GM18499 (cell line): ENCODE results near the gene NLN.
"Not testable (repeated sequence)": the region's sequence is repeated elsewhere in the genome, so short reads cannot be mapped to it uniquely, and the experiment has no call there.

Source experiments
- ATAC-seq: cut with Tn5 transposase; IDR thresholded peaks from one replicate; pipeline ENCODE4 v1.9.1; 2021; ENCODE audit warnings: moderate number of reproducible peaks; ENCODE audit not compliant: insufficient read depth, unreplicated experiment

The NLN gene

DNA sequence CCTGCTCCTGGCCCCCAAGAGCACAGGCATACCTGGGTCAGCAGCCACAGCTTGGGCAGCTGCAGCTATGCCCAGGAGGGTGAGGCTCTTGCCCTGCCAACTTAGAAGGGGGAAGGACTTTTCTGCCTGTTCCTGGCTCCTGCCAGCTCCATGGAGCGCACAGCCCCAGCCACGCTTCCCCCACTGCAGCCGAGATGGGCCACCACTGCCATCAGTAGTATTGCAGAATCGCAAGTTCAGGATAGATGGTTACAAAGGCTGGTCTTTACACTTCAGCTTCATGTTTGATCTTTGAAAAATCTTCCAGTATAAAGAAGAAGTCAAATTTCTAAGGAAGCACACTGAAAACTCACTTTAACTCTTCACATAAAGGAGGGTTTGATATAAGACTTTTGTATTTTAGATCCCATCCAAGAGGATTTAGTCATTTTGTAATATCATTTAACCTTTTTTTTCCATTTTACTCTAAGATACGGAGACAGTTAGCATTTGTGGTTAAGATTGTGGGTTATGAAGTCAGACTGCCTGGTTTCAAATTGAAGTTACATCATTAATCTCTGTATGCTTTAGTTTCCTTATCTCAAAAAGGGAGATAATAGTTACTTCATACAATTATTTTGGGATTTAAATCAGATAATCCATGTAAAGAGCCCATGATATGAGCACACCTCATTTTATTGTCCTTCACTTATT is 81.8 kb downstream of the NLN start:
- ATAC-seq = no peak

DNA sequence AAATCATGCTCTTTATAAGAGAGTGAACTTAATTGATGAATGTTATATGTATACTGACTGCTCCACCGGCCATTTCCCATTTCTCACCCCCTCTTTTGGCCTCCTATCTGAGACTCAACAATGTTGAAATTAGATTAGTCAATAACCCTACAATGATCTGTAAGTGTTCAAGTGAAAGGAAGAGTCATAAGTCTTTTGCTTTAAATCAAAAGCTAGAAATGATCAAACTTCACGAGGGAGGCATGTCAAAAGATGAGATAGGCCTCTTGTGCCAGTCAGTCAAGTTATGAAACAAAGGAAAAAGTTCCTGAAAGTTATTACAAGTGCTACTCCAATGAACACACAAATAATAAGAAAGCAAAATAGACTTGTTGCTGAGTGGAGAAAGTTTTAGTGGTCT is 83.1 kb downstream of the NLN start:
- ATAC-seq = no peak

DNA sequence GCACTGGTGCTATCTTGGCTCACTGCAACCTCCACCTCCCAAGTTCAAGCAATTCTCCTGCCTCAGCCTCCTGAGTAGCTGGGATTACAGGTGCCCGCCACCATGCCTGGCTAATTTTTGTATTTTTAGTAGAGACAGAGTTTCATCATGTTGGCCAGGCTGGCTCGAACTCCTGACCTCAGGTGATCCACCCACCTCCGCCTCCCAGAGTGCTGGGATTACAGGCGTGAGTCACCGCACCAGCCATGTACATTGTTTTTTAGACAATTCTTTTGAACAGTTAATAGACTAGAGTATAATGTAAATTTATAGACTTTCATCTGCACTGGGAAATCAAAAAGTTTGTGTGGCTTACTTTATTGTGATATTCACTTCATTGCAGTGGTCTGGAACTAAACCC is 85.5 kb downstream of the NLN start:
- ATAC-seq = not testable (repeated sequence)

DNA sequence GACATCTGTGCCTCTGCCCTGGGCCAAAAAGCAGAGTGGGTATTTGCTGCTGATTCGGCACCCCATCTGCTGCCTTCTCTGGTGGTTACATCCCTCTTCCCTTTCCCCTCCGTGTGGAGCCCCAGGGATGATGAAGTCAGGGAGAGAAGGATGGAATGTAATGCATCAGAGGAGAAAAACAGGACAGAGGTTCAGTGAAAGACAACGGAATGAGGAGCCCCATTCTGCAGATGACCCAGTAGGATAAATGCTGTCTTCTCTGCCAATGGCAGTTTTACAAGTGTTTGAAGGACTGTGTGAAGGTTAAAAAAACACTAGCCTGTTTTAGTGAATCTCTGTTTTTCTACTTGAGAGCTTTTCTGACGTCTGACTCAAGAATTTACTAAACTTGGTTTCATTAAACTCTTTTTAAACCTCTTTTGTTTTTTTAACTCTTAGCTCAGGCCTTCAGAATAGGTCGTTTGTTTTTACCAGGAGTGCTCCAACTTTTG is 86.3 kb downstream of the NLN start:
- ATAC-seq = no peak

DNA sequence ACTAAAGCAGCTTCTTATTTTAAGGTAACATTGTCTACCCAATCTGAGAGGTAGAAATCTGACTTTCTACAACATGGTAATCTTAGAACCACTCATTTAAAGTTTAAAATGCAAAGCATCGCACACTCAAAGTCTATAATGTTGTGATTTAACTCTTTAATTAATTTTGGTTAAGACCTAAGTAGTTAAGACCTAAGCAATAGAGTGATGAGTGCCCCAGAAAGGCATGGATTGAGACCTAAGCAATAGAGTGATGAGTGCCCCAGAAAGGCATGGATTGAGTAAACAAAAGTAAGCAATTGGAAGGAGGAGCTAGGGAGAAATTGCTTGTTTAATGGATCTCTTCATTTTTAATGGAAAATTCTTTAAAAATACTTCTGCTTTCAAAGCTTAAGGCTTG is 86.8 kb downstream of the NLN start:
- no peak for ATAC-seq

DNA sequence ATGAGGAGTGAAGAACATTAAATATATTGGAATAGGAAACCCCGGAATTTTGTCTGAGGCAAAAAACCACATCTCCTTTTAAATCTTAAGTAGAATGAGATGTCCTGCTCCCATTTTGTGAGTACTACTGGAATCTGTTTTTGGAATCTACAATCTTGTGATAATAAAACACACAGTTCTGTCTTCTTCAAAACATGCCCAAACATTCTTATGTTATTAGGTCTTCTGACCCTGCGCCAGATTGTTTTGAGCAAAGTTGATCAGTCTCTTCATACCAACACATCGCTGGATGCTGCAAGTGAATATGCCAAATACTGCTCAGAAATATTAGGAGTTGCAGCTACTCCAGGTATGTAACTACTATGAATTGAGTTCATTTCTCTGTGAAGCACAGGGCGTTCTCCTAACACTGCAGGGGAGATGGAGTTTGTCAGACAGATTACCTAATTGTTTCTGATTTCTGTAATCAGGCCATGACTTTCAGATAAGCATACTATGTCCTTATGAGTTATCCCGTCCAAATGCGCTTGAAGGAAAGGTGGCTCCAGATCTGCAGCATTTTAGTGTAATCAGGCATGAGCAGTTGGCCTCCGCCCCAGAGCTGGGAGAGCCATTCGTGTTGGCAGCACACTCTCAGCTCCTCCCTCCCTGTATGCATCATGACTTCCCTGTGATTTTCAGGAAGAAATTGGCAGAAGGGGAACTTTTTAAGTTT is 88.0 kb downstream of the NLN start:
- ATAC-seq = no peak

DNA sequence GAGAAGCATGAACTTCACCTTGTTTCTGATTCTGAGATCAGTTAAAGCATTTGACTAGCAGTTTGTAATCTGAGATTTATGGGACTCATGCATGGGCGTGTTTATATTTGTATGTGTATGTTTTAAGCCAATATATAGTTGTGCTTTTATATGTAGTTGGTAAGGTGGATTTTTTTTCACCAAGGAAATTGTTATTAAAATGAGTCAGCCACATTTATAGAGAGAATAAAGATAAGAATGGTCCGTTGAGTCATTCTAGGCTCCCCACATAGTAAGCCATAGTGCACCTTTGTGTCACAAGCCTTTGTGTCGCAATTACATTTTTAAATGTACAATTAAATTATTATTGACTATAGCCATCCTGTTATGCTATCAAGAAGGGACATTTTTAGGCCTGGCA is 89.0 kb downstream of the NLN start:
- ATAC-seq = no peak

DNA sequence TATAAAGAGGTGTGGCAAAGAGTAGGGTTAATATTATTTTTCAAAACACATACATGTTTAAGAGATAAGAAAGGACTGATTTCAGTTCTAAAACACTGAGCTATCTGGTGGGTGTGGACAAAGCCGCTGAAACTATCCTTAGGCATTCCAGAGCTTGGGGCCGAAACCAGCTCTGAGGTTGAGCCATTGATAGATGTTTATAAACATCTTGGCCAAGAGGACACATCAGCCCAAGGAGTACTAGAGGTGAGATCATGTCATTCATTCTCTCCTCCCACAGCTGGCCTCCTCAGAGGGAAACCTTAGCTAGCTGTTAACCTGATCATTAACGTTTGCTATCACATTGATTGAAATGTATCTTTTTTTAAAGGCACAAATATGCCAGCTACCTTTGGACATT is 89.9 kb downstream of the NLN start:
- no peak for ATAC-seq

DNA sequence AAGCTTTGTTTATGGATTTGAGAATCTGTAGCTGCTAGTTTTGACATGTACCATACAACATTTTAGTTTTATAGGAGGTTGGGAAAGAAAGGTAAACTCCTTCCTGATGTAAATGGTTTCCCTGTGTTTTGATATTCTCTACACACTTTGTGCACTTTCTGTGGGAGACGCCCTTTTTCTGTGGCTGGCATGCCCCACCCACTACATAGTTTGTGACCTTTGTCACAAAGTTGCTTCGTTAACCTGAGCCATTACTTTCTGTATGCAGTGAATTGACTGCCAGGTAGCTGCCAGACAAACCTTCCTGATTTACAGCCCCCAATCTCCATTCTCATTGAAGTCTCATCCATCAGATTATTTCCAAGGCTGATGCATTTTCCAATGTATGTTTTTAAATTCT is 90.6 kb downstream of the NLN start:
- no peak for ATAC-seq

DNA sequence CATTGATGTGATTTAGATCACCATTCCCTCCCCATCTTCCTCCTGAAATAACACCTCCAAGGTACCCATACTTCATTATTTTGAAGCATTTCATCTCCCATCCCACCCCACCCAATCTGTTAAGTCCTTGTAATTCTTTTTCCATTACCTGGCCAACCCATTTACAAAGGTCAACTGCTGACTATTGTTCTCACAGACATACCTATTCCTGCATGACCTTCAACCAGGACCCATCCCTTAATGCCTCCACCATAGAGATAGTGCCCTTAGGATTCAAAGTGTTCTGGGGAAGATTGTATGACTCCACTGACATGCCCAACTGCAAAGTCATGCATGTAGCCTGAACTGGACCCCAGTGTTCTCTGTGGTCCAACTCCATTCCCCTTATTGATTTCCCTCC is 91.2 kb downstream of the NLN start:
- no peak for ATAC-seq

DNA sequence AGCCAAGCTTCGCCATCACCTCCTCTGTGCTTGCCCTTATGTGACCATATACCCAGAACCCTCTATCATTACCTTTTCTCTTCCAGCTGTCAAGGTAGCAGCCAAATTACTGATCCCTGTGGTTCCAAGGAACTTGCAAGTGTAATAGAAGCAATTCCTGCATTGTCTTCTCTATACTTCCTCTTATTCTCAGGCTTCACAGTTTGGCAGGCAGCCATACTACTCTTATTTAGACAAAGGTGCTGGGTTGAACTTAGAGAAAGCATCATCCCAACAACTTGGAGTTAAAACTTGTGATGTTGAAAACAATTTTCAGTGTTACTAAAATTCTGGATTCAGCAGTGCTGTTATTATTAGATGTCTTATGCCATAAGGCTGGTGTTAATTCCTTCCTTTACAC is 93.2 kb downstream of the NLN start:
- ATAC-seq = no peak

DNA sequence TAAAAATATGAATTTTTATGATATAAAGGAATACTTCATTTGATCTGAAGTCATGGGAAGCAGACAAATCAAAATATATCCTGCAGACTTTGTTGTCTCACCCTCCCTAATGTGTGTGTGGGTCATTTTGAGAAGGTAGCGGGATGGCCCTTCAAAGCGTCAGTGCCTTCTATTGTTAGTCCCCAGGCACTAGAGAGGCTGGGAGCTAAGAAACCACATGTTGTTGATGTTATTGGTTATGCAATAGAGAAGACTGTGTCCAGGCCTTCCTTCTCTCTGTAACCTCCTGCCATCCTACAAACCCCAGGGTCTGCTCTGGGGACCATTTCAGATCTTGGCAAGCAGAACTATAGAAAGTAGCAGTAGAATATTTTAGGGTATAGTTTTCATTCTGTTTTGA is 94.7 kb downstream of the NLN start:
- ATAC-seq = no peak

DNA sequence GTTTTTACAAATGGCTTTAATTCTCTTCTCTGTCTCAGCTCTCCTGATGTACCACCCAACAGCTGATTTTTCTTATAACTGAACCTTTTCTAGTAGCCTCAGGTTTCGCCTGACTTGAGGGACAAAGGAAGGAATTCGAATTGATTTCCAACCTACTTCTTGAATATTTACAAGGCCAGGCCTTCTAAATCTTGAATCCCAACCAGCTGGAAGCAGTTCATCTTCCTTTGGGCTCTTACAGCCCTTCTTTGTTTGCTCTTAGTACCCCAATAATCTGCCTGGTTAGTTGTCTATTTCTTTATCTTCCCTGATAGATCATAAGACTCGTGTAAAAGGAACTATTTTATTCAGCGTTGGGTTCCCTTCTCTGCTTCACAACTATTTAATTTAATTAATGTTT is 95.9 kb downstream of the NLN start:
- no peak for ATAC-seq

DNA sequence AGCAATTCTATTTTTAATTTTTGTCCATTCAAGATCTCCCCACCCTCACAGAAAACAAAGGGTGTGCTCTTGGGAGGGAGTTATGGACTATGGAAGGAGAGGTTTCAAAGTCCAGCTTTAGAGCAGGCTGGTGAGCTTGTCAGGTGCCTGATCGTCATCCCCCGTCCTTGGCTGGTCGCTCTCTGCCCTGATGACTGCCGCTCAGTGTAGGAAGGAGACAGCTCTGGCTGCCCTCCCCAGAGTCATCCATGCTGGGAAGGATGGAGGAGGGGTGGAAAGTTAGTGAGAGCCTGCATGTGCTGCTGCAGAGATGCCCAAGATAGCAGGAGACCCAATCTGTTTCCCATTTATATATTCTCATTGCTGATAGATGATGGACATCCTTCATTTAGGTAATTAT is 96.6 kb downstream of the NLN start:
- ATAC-seq = no peak

DNA sequence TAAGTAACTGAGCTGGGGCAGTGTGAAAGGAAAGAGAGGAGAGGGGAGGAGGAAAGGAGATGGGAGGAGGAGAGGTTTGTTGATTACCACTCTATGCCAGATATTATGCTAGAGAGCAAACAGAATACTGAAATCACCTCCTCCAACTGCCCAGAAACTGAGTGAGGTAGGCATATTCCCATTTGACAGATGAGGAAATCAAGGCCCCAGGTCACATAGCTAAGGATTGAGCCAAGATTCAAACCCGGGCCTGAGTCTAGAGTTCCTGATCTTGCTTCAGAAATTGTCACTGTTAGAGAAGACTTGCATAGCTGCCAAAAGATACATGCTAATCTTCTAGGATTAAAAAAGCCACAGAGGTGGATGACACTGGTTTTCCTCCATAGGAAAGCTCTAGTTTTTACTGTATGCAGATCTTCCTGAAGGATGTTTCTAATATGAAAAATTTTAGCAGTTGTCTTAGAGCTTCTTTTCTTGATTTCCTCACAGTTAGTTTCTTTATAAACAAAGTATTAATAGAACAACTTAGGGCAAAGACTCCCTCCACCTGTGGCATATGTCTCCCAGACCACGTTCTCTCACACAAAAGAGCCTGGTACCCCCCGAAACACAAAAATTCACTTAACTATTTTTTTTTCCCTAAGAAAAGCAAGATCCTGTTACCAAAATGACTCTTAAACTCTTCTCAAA is 97.4 kb downstream of the NLN start:
- no peak for ATAC-seq

DNA sequence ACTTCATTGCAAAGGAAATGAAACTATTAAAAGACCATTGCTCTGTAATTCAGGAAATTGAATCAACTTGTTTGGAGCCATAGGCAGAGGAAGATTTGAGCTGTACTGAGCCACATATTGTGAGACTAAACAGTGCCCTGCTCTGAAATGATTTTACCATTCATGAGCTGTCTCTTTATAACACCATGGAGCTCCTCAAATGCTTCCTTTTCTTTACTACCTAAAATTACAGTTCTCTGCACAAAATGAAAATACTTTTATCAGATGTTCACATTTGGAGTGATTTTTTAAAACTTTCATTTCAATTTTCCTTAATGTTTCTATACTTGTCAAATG is 97.9 kb downstream of the NLN start:
- no peak for ATAC-seq

DNA sequence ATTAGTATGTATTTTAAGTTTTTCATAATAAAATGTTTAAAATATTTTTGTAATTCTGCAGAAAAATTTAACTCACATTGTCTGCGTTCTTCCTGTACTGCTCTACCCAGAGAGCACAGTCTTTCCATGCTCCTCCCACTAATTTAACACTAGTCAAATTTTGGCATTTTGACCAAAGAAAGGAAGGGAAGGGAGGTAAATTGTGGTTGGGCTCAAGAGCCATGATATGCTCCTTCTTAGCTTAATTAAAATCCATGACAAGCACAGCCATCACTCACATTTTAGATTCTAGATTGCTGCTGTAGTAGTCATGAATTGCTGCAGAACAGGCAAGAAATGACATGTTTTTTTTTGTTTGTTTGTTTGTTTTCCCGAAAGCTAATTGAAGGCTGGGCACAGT is 98.4 kb downstream of the NLN start:
- no peak for ATAC-seq

DNA sequence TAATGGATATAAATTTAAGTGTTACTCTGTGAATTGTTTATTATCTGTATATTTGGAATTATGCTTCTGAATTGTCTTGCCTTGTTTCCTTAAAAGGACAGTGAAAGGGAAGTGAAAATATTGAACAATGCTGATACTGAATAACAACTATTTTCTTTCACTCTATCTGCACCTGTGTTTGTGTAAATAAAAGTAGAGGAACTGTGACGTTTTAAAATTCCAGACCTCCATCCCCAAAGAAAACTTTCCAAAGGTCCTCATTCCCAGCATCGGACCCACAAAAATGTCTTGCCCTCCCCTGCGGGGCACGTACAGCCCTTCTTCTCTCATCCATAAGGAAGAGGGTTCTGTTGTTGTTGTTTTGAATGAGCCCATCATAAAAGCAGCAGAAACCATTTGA is 100.0 kb downstream of the NLN start:
- no peak for ATAC-seq

DNA sequence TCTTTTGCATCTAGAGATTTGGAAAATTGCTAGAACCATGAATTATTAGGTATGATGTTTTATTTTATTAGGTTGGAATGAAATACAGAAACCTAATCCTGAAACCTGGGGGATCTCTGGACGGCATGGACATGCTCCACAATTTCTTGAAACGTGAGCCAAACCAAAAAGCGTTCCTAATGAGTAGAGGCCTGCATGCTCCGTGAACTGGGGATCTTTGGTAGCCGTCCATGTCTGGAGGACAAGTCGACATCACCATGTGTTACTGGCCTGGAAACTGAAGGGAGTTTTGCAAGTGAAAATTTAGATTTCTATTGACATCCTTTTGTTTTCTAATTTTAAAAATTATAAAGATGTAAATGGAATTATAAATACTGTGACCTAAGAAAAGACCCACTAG is 100.7 kb downstream of the NLN start:
- no peak for ATAC-seq

DNA sequence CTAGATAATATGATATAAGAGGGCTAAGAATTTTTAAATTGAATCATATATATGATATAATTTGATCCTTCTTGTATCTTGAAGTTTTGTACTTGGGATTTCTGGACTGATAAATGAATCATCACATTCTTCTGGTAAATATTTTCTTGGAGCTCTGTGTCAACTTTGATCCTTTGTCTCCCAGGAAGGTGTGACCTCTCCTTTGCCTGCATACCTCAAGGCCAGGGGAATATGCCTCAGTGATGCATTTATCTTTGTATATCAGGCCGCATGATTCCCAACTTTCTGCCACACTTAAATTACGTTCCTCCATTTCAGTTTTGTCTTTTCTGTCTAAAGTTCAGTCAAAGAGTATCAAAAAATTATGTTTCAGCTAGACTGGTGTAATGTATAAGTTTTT is 101.2 kb downstream of the NLN start:
- ATAC-seq = no peak

DNA sequence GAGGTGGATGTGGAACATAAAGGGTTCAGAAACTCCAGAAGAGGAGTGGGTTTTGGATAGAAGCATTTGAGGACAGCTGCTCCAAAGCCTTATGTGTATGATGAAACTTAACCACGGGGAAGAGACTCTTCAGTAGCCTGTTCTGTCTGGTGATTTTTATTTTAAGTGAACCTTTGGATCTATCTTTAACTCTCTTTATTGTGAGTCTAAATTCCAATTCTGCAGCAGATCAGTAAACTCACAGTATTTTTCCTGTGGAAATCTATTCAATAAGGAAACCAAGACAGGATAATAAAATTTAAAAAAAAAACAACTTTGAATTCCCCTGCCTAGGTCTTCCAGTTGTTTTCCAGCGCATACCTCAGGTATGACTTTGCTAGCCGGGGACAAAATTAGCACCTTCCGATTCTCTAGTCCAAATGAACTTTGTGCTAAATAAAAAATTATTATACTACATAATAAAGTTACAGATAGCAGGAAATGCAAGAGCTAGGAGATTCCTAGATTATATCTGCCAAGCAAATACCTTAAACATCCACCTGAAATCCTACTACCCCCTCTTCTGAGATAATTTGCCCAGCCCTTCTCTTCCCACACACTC is 101.9 kb downstream of the NLN start:
- no peak for ATAC-seq
